Esophagus muscularis mucosa (tissue), 4 donors: Measurements from ENCODE around the gene TMEM123.

Experiments
- CTCF ChIP-seq, 3 experiments: fragments of 200-600 bp in 2 of 3; fragments of 450-650 bp in 1 of 3; sonication (generic) in 2 of 3; IDR thresholded peaks; one replicate each; pipeline ENCODE4 v1.5.1; 2017 to 2019; ENCODE audit warnings: antibody characterized with exemption in 3 of 3, mild to moderate bottlenecking in 2 of 3, moderate library complexity in 1 of 3
- EP300 ChIP-seq: sonication (generic); formaldehyde crosslinking; IDR thresholded peaks from one replicate; pipeline ENCODE4 v1.6.1; 2017; ENCODE audit warnings: antibody characterized with exemption
- POLR2A ChIP-seq: fragments of 450-650 bp; IDR thresholded peaks from one replicate; pipeline ENCODE4 v1.6.1; 2017; ENCODE audit warnings: antibody characterized with exemption, moderate library complexity, mild to moderate bottlenecking, low read depth
- POLR2AphosphoS5 ChIP-seq, 2 donors: sonication (generic); formaldehyde crosslinking; IDR thresholded peaks; one replicate each; pipeline ENCODE4 v1.6.1; 2017; ENCODE audit warnings: antibody characterized with exemption in 2 of 2

GRCh38 chr11:102453302-102453695, 734 bp upstream of the TMEM123 start:
- no peak for TF ChIP-seq EP300
- no peak for TF ChIP-seq CTCF (IDR thresholded peaks at IDR 0.05)
- no peak for TF ChIP-seq POLR2A
- TF ChIP-seq POLR2AphosphoS5 (IDR thresholded peaks at IDR 0.05), result no peak
